Cerebellar nuclear complex (tissue), 1 donor: Measurements from ENCODE around the gene CACNA1B.
"Not testable (repeated sequence)": the region's sequence is repeated elsewhere in the genome, so short reads cannot be mapped to it uniquely, and the experiment has no call there.

Experiments used
- DNase-seq, 2 experiments: peaks; one replicate each; lab custom pipeline; 2025; lab: John Stamatoyannopoulos, UW

Gene CACNA1B

DNA sequence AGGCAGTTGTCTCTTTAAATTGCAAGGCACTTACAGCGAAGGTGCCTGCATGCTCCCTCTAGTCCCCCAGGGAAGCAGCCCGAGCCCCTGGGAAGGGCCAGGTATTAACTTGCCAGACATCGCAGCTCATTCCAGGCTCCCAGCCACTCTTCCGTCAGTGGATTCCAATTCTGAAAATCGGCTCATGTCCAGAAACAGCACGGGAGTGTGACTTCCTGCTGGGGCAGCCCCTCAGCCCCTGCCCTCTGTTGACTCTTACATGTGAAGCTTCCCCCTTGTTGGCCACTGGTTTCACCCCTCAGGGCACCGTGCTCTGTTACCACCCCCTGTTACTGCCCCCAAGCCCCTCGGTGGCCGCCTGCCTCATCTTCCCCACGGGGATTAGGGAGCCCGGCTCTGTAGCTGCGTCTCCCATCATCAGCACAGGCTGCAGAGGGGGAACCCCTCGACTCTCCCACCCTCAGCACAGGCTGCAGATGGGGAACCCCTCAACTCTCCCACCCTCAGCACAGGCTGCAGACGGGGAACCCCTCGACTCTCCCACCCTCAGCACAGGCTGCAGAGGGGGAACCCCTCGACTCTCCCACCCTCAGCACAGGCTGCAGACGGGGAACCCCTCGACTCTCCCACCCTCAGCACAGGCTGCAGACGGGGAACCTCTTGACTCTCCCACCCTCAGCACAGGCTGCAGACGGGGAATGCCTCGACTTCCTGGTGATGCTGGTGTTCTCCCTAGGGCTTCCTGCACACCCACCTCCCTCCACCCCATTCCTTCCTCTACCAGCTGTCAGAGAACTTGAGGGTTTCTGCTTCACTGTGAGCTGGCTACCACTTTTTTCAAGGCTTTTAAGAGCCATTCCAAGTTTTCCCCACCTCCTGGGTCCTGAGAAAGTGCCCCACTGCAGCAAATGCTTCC, 11.1 kb upstream of the CACNA1B start:
- no peak for DNase-seq

DNA sequence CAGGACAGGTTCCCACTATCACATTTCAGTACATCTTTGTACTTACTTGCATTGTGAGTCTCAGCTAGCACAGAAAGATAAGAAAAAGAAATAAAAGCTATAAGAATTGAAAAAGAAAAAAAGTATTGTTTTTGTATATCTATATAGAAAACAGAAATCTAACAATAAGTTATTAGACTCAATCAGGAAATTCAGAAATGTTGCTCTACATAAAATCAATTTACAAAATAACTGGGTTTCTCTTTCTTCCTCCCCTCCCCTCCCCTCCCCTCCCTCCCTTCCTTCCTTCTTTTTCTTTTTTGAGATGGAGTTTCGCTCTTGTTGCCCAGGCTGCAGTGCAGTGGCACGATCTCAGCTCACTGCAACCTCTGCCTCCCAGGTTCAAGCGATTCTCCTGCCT, 7.2 kb upstream of the CACNA1B start:
- DNase-seq, result no peak

DNA sequence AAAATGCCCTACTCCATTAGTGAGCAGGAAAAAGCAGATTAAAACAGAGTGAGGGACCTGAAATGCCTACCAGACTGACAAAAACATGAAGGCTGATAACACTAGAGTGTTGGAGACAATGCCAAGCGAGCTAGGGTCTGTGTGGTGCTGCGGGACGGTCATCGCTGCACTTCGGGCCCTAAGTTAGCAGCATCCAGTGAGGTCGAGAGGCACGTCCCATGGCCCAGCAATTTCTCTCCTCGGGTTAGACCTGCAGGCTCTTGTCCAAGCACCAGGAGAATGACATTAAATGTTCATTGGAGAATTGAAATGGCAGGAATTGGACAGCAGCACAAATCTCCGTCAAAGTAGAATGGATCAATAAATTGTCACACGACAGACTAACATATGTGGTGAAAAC, 5.3 kb upstream of the CACNA1B start:
- DNase-seq, result no peak

DNA sequence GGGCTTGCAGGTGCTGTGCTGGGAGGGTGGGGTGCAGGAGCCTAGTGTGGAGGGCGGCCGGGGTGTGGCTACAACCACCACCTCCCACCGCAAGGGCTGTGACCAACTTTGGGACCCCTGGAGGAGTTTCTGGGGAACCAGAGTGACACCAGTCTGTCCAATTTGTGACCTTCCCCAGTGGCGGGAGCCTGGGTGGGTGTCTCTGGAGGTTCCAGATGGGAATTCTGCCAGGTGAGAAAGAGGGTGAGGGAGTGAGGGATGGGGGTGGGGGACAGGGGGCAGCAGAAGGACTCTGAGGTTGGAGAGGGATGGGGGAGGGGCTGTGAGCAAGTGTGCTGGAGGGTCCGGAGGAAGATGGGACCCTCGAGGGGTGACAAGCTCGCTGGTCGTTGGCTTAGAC, 4.2 kb upstream of the CACNA1B start:
- DNase-seq, result no peak

DNA sequence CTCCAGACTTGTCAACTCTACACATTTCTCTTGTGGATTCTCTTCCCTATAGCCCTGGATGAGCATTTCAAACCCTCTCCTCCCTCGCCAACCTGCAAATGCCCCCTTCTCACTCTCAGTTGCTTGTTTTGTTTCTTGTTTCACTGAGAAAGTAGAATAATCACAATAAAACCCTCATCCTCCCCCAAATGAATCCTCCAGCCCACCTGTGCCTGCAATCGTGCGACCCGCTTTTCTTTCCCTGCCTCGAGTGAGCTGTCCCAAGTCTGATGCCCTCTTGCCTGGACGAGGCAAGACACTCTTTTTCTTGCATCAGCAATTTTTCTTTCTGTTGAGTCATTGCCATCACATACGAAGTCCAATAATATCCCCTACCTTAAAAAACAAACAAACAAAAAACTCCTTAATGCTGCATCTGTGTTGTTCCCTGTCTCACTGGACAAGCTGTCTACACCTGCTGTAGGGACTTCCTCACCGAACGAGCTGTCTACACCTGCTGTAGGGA, 3.7 kb upstream of the CACNA1B start:
- no peak for DNase-seq

DNA sequence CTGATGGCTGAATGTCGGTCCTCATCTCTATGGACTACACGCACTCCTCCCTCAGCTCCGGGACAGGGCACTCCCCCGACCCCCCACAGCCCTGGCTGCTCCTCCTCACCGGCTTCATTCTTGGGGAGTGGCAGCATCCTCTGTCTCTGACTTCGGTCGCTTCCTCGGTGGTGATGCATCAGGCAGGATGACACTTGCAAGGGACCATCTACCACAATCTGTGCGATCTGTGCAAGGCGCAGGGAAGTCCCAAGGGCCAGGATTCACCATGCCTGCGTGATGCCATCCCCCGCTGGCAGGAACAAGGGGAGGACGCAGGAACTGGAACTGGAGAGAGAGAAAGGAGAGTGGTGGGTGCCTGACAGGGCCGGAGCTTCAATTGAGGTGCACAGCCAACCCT, 2.2 kb upstream of the CACNA1B start:
- no peak for DNase-seq

DNA sequence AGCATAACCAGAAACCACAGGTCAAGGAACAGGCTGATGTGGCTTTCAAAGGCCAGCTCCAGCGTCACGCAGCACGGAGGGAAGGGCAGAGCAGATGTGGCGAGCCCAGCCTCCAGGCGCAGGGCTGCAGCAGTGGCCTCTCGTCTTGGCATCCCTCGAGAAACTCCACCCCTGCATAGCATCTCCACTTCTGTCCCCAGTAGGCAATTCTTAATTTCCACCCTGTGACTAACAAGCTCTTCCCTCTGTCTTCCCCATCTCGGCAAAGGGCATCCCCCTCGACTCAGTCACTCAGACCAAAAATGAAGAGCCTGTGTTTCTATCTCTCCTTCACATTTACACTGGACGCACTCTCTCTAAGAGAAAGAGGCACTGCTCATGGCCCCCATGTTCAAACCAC, 1.7 kb upstream of the CACNA1B start:
- no peak for DNase-seq

DNA sequence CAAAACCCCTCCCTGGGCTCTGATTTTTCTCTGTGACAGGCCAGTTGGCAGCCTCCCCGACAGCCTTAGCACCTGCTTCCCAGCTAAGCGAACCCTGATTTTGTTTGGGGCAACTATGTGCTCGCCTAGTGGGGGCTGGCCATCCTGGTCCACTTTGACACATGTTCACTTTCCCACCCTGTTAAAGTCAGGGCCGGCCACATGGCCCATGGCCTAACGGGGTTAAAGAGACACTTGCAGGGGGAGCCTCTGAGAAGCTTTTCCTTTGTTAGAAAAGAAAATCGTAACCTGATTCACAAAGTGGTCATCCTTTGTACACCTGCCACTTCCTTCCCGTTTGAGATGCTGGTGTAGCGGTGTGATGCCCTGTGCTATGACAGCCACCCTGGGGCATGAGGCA, 1.3 kb upstream of the CACNA1B start:
- DNase-seq, result no peak

DNA sequence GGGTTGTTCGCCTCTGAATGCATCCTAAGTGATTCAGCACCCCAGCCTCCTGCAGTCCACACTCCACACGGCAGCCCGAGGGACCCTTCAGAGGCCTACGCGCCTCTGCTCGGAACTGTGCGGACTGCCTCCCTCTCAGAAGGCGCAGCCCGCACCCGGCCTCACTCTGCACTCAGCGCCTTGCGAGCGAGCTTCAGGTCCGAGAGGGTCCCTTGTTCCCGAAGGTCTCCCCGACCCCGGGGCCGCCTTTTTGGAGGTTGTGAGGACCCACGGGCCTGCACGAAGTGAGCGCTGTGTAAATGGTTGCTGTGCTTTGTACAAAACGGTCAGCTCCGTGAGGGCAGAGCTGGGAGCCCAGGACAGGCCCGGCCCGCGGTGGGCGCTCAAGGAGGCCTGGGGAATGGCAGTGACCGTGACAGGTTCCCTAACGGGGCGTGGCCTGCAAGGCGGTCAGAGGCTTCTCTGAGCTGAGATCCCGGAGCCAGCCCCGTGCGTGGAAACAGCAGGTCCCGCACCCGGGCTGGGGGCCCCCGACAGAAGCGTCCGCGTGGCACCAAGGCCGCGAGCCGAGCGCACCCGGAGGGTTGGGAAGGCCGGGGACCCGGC, 698 bp upstream of the CACNA1B start:
- DNase-seq, result no peak

DNA sequence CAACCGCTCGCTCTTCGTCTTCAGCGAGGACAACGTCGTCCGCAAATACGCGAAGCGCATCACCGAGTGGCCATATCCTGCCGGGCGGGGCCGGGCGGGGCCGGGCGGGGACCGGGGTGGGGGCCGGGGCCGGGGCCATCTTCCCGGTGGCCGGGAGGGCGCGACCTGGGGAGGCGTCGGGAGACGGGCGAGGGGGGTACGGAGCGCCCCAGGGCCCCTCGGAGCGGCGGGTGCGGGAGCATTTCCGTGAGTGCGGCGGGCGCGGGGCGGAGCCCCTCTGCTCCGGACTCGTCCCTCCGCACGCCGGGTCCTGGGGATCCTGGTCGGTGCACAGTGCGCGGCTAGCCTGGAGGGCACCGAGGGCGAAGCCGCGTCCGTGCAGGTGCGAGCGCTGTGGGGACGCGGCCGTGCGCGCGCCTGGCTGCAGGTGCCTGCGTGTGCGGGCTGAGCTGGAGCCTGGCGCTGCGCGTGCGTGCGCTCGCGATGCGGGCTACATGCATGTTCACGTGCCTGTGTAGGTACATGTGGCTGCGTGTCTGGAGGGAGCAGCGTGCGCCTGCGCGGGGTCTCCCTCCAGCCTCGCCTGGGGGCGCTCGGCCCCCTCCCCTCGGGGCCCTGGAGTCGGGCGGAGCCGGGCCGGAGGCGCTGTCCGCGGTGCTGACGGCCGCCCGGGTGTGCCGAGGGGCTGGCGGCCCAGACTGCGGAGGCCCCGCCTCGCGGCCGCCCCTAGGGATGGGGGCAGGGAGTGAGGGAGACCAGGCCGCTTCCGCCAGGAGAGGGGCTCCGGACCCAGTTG, 762 bp downstream of the CACNA1B start:
- no peak for DNase-seq

DNA sequence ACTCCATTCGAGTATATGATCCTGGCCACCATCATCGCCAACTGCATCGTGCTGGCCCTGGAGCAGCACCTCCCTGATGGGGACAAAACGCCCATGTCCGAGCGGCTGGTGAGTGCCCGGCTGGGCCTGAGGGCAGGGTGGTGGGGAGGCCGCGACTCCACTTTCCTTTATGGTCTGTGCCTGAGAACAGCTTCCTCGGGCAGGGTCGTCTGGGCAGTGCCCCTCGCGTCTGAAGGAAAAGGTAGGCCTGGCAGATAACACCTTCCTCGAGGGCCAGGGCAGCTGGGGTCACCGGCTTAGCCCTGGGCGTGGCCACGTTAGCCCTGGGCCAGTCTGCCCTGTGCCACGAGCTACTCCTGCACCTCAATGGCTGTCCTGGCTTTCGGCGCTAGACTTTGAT, 1.5 kb downstream of the CACNA1B start:
- DNase-seq, result no peak

DNA sequence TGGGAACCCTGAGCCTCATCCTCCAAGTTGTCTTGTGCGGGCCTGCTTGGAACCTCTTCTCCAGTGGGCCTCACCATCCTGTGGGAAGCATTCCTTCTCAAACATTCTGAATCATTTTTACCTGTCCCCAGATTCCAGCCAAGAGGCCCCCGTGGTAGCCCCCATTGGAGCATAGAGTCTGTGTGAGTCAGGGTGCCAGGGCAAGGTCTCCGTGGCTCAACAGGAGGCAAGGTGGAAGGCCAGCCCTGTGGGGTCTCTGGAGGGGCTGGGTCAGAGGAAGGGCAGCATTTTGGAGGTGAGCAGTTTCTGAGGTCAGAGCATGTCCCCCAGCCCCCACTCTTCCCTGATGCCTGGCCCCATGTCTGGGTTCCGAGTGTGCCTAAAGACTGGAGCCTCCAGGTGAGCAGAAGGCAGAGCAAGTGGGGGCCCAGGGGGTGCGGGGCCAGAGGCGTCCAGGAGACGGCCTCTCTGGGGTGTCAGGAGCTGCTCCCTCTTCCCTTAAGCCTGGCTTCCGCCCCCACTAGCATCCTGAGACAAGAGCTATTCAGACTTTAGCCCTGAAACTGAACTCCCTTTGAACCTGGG, 2.1 kb downstream of the CACNA1B start:
- DNase-seq, result no peak

DNA sequence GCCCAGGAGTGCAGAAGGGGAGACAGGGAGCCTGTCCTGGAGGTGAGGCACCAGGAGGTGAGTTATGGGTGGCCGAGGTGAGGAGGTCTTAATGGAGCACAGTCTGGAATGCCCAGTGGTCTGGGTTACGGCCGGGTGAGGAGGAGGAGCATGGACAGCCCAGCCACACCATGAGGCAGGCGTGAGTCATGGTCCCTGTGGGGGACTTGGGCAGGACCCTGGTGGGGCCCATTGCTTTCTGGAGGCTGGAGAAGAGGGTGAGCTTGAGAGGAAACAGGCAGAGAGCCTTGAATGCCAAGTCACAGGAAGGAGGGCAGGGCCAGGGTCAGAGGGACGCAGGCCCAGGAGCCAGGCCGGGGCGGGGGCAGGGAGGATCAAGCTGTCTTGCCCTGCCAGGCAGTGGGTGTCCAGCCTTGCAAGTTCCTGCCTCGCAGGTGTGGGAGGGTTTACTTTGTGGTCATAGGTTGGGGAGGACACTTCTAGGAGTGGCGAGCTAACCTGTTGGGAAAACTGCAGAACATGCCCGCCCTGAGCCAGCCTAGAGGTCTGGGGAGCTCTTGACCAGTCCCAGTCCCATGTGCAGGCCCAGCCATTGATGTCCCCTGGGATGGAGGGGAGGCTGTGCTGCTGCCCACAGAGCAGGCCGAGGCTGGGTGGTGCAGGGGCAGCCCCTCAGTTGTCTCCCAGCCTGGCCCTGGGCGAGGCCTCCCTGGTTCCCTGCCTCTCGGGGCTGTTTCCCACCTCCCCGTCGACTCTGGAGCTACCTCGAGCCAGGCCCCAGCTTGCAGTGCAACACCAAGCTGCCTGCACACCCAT, 2.8 kb downstream of the CACNA1B start:
- no peak for DNase-seq

DNA sequence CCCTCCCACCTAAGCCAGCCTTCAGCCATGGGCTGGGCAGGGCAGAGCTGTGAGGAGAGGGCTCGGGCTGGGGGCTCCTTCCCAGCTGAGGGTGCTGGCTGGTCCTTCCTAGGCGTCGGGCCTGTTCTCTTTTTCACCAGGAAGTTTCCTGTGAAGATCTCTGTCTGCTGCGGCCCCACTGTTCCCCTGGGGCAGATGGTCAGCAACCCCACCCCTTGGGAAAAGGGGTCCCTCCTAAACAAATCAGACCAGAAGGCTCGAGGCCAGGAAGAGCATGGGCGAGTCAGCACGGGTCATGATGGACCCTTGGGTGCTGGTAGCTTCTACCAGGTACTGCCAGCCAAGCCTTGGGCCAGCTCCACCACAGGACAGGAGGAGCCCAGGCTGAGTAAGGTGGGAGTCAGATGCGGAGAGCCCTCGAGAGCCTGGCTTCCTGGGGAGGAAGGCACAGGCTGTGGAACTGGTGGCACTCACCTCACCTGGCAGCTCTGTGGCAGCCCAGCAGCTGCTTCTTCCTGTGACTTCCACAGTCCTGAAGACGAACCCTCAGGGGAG, 3.5 kb downstream of the CACNA1B start:
- DNase-seq, result no peak

DNA sequence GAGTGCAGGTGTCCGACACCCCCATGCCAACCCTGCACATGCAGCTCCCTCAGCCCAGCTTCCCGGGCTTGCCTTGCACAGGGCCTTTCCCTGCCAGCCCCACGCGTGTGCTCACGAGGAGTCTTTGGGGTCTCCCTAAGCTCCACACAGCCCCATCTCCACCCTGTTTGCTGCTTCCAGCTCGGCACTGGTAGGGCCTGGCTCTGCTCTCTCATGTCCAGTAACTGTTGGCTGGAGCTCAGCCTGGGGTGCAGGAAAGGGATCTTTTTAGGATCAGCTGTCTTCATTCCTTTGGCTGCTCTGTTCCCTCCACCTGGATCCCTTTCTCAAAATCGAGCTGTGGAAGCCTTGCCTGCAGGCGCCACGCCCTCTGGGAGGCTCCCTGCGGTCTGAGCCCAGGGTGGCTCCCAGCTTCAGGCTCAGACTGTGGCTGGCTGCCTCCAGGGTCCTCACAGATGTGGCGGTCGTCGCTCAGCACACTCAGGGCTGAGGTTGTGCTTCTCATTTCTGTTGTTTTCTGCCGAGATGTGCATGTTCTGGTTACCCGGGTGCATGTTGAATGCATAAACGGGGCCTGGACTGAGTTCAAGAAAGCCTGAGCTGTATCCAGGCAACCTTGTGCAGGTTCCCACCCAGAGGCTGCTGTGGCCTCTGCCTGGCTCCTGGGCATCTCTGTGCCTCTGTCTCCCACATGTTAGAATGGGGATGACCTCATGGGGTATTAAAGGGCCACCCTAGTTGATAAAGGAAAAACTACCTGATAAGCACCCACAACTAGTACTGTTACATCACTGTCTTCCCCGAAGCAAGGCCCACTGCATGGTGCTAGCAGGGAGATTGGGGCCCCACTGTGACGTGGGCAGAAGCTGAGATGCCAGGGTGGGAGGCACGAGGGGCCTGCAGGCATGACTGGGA, 4.3 kb downstream of the CACNA1B start:
- no peak for DNase-seq

DNA sequence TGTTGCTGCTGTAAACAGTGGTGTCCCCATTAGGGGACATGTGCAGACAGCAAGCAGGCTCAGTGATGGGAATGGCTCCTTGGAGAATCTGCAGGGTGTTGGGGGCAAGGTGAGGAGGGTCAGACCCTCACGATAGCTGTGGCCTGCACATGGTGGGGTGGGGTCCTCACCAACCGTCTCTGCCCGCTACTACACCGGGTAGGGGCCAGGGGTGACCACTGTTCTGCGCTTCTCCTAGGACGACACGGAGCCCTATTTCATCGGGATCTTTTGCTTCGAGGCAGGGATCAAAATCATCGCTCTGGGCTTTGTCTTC, 4.9 kb downstream of the CACNA1B start:
- DNase-seq, result no peak

DNA sequence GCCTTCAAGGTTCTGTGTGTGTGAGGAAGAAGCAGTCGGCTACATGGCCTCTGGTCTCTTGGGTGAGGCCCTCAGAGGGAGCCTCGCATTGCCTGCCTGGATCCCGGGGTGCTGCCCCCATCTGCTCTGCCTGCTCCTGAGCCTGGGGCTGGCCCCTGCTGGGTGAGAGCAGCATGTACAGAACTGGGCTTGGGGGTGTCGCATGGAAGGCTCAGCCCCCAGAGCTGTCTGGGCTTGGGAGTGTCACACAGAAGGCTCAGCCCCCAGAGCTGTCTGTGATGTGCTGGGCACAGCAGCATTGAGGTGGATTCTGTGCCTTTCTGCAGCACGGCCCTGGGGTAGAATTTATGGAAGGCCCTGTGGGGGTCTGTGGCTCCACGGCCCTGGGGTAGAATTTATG, 6.4 kb downstream of the CACNA1B start:
- DNase-seq, result not testable (repeated sequence)

DNA sequence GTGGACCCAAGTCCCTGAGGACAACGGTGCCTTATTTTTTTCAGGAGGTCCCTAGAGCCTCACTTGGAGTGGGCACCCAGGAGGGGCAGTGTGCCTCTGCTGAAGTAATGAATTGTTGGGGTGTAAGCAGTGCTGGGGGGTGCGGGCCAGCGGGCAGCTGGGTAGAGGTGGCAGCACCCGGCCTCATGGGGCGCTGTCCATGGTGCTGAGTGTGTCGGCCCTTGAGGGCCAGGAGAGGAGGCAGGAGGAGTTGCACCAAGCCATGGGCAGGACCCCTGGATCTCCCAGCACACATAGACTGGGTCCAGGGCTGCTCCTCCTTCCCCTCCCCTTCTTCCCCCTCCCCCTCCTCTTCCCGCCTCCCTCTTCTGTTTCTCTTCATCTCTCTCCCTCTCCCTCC, 7.0 kb downstream of the CACNA1B start:
- not testable (repeated sequence) for DNase-seq

DNA sequence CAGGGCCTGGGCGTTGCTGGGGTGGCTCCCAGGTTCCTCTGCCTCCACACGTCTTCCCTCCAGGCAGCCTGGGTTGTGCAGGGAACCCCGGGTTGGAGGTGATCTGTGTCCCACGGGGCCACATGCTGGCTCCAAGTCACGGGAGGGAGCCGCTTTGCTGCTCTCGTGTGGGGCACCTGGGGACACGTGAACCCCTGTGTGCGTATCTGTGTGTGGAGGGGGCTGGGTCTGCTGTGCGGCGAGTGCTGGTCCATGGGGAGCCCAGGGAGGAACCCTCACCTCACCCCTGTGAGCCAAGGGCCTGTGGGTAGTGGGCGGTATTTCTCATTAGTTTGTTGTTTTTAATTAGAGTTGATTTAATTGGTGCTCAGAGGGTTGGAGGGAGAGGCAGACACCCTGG, 7.5 kb downstream of the CACNA1B start:
- DNase-seq, result not testable (repeated sequence)

DNA sequence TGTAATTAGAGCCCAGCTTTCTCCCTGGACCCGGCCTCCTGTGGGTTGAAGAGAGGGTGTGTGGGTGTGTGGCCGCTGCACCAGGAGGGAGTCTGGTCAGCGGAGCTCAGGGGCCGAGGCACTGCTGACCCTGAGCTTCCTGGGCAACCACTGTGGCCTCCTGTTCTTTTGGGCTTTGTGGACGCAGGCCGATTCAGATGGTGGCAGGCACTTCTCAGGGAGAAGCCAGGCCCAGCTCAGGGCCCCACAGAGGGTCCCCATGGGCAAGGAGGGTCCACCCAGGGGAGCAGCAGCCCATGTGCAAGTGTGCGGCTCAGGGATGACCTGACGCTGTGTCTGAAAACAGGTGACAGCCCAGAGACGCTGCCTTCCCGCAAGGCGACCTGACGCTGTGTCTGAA, 11.0 kb downstream of the CACNA1B start:
- DNase-seq, result not testable (repeated sequence)
